GM18873 (cell line): ENCODE data around the gene YTHDF2.
"Not testable (repeated sequence)": the region's sequence is repeated elsewhere in the genome, so short reads cannot be mapped to it uniquely, and the experiment has no call there.

ENCODE experiments used
- ATAC-seq: cut with Tn5 transposase; IDR thresholded peaks from one replicate; pipeline ENCODE4 v1.9.1; 2021; ENCODE audit warnings: mild to moderate bottlenecking, moderate library complexity, moderate number of reproducible peaks; ENCODE audit not compliant: unreplicated experiment, low FRiP score

YTHDF2 gene

GRCh38 chr1:28736450-28737306 lies at the start of gene YTHDF2:
YTHDF2 (plus strand) TSS chr1:28736940; CDS start chr1:28737121, 181 bp downstream.
- peak; percentile 80 for ATAC-seq

GRCh38 chr1:28691627-28692026 lies 45.1 kb upstream of the YTHDF2 start:
- ATAC-seq = not testable (repeated sequence)

- no peak for ATAC-seq
Observed at GRCh38 chr1:28703629-28704028, 33.1 kb upstream of the YTHDF2 start.

DNA sequence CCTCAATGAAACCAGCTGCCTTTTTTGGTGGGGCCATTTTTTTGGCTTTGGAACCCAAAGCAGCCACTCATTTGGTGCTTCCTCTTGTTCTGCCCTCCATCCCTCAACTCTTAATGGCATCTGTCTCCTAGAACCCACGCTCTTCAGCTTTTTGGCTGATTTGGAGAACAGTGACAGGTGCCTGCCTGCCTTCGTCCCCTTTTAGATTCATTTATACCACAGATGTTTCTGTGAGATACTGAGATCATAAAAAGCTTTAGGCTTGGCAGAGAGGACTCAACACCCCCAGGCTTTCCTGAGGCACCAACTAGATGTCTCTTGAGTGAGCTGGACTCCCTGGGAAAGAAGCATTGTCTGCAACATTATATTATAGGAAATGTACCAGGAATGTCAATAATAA lies 20.4 kb upstream of the YTHDF2 start:
- ATAC-seq = no peak

GRCh38 chr1:28718166-28718565 lies 18.6 kb upstream of the YTHDF2 start:
- no peak for ATAC-seq

DNA sequence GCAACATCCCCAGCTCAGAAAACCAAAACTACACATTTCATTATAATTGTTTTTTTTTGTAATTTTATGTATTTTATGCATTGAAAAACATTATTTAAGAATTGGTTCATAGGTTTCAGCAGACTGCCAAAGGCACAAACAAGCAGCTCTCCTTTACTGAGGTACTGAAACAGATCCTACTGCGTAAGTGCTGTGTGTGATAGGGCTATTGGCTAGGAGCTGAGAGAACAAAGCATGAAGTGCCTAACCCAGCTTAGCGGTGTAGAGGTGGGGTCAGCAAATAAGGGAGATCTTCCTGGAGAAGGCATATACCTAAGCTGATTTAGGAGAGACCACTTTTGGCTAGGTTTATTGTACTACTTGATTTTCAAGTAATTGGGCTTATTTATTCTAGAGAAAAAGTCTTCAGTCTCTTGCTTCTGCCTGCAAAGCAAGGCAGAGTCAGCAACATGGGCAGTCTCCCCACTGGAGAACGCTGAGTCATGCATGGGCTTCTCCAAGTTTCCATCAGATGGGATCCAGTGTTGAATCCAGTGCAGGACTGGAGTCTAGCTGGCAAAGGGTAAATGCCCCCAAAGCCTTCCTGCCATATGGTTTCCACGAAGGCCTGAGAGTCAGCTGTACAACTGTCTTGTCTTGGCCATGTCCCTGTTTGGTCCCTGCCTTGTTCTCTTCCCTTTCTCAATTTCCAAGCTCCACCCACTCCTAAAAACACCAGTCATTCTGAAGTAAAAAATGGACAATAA lies 18.0 kb upstream of the YTHDF2 start:
- no peak for ATAC-seq

DNA sequence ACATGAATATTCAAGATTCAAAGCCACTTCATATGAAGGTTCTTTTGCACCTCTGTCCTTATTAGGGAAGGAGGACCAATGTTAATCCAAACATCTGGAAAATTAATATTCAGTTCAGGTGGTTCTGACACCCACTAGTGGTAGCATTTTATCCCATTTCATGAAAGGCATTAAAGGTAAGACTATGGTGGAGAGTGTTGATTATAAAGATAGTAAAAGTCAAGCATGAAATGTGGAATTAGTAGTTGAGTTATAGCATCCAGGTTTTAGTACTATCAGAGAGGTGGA lies 17.5 kb upstream of the YTHDF2 start:
- ATAC-seq = no peak

DNA sequence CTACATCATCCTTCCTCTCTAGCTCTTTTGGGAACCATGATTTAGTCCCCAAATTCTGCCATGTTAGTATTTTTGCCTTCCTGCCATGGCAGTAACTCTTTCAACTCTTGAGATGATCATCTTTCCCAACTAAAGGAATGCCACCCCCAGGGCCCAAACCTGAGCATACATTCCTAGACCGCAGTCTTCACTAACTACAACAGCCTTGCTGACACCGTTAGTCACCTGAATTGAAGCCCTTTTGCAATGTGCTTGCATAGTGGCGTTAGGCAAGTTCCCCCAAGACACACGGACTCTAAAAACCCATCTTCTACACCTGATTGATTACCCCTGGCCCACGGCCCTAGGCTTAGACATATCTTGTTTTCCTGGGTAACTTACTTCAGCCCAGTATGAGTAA lies 16.4 kb upstream of the YTHDF2 start:
- ATAC-seq = no peak

DNA sequence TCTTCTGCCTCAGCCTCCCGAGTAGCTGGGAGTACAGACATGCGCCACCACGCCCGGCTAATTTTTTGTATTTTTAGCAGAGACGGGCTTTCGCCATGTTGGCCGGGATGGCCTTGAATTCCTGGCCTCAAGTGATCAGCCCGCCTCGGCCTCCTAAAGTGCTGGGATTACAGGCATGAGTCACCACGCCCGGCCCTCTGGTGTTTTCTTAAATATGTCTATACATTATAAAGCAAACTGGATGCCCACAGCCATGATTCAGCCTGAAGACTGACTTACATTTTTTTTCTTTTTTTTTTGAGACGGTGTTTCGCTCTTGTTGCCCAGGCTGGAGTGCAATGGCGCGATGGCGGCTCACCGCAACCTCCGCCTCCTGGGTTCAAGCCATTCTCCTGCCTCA lies 14.8 kb upstream of the YTHDF2 start:
- not testable (repeated sequence) for ATAC-seq

- not testable (repeated sequence) for ATAC-seq
Observed at GRCh38 chr1:28725365-28725764, 11.4 kb upstream of the YTHDF2 start.

DNA sequence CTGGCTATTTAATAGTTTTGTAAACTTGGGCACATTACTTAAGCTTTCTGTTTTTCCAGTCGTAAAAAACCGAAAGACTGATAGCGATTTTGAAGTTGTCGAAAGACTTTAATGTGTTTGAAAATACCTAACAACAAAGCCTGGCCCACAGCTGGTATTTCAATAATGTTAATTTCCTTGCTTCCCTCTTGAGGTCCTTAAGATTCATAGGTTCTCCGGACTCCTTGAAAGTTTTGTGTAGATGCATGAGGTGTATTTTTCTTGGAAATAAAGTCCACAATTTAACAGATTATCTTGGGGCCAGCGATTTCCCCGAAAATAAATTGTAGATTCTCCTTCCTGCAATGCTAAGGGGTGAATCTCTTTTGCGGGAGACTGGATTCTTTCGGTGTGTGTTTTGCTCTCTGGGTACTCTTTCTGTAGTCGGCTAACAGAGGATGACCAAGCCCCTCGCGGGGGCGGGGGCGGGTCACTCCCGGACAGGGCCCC lies 735 bp upstream of the YTHDF2 start:
- ATAC-seq = no peak

- peak; percentile 14 for ATAC-seq
Observed at GRCh38 chr1:28737307-28738132, 780 bp downstream of the YTHDF2 start.

- no peak for ATAC-seq
Observed at GRCh38 chr1:28740118-28740517, 3.4 kb downstream of the YTHDF2 start.

DNA sequence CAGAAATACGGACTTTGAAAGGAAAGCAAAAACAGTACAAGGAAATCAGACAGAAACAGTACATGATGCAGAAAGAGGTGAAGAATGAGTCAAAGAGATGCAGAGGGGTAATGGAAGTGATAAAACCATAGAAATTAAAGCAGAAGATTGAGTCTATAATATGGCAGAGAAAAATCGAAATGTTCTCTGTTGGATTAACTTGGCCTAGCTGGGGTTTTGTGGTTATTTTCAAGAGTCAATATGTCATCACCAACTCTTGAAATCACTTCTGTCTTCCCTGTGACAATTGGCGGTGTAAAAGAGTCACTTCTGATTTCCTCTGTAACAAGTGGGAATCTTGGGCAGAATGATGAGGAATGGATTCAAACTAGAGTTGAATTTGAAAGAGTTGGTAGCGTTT lies 7.4 kb downstream of the YTHDF2 start:
- ATAC-seq = no peak

DNA sequence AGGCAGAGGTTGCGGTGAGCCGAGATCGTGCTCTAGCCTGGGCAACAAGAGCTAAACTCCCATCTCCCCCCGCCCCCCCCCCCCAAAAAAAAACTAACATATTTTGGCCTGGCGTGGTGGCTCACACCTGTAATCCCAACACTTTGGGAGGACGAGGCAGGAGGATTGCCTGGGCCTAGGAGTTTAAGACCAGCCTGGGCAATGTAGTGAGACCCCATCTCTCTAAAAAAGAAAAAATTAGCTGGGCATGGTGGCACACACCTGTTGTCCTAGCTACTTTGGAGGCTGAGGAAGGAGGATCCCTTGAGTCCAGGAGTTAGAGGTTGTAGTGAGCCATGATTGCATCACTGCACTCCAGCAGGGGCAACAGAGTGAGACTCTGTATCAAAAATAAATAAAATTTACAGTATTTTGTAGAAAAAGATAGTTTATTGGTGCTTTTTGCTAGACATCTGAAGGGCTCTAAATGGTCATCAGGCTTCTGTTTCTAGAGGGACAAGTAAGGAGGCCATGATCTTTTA lies 9.0 kb downstream of the YTHDF2 start:
- no peak for ATAC-seq

GRCh38 chr1:28750330-28750729 lies 13.6 kb downstream of the YTHDF2 start:
- ATAC-seq = no peak

DNA sequence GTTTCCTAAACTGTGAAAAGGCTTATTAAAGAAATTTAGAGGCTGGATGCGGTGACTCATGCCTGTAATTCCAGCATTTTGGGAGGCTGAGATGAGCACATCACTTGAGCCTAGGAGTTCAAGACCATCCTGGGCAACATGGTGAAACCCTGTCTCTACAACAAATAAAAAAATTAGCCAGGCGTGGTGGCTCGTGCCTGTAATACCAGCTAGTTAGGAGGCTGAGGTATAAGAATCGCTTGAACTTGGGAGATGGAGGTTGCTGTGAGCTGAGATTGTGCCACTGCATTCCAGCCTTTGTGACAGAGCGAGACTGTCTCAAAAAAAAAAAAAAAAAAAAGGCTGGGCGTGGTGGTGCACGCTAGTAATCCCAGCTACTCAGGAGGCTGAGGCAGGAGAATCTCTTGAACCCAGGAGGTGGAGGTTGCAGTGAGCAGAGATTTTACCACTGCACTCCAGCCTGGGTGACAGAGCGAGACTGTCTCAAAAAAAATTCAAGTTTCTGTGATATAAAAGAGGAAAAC lies 14.1 kb downstream of the YTHDF2 start:
- not testable (repeated sequence) for ATAC-seq

GRCh38 chr1:28751315-28752060 lies 14.7 kb downstream of the YTHDF2 start:
- no peak for ATAC-seq

DNA sequence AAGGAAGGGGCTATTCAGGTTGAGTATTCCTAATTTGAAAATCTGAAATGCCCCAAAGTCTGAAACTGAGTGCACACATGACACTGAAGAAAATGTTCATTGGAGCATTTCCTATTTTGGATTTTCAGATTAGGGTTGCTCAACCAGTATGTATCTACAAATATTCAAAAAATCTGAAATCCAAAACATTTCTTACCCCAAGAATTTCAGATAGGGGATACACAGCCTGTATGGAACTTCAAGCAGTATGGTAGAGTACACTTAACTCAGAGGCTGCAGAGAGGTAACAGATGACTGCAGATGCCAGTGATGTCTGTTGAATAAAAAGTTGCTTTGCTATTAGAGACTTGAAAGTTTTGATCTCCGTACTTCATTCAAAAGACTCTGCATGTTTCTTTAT lies 19.0 kb downstream of the YTHDF2 start:
- ATAC-seq = no peak

GRCh38 chr1:28756846-28757245 lies 20.1 kb downstream of the YTHDF2 start:
- no peak for ATAC-seq
